ENCODE measurements around the gene ZNF689.

The ZNF689 gene

DNA sequence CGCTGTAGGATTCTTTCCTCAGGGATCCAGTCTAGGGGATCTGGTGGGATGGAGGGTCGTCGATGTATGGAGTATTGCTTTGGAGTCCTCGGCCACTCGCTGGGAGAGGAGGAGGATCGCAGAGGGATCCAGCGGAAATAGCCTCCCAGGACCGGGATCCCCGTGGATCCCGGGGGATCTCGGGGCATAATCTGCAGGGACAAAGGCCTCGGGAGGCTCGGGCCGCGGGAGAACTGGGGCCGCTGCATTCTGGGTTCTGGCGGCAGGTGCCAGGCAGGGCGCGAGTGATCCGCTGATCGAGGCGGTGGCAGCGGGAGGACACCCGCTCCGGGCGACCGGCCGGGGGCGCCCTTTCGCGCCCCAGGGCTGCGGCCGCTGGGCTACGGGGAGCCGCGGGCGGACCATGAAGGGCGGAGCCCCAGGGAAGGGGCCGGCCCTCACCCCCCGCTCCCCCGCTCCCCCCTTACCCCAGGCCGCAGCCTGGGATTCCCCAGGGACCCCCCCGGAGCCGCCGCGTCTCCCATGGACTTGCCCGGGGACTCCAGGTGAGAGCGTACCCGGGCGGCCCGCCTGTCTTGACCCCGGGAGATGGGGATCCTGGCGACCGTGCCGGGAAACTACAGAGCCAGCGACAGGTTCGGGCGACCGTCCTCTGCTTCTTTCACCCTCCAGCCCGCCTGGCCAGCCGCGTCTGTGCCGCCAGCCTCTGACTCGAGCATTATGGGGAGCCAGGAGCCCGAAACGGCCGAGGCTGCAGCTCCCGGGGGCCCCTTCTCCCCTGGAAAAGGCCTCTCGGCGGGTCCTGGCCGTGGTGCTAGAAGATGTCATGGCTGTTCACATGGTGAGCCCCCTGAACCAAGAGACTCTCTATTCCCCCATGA lies 41.2 kb upstream of the ZNF689 start (continued):
- TF ChIP-seq ZNF501 (tag by site-specific recombination; IDR thresholded peaks at IDR 0.05), result 0 out of 2 replicates have a peak, but pooled peaks have one; percentile 10
- TF ChIP-seq ZNF600 (tag by site-specific recombination; IDR thresholded peaks at IDR 0.05), result no peak; the same call in 1 of the 2 replicates
- no peak for TF ChIP-seq ZNF654 (tag by site-specific recombination; IDR thresholded peaks at IDR 0.05; ENCODE audit: low read depth)
- no peak for TF ChIP-seq ZNF426 (tag by site-specific recombination; IDR thresholded peaks at IDR 0.05)
- TF ChIP-seq ZNF549 (tag by site-specific recombination; IDR thresholded peaks at IDR 0.05), result no peak
- TF ChIP-seq ZNF621 (tag by site-specific recombination; IDR thresholded peaks at IDR 0.05), result no peak
- TF ChIP-seq ZNF112 (tag by site-specific recombination; IDR thresholded peaks at IDR 0.05), result no peak
- TF ChIP-seq ZNF792 (tag by site-specific recombination; IDR thresholded peaks at IDR 0.05), result no peak
- TF ChIP-seq OVOL3 (tag by site-specific recombination; IDR thresholded peaks at IDR 0.05), result no peak
- TF ChIP-seq, protein P1, sequence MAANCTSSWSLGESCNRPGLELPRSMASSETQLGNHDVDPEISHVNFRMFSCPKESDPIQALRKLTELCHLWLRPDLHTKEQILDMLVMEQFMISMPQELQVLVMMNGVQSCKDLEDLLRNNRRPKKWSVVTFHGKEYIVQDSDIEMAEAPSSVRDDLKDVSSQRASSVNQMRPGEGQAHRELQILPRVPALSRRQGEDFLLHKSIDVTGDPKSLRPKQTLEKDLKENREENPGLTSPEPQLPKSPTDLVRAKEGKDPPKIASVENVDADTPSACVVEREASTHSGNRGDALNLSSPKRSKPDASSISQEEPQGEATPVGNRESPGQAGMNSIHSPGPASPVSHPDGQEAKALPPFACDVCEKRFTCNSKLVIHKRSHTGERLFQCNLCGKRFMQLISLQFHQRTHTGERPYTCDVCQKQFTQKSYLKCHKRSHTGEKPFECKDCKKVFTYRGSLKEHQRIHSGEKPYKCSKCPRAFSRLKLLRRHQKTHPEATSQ (tag by site-specific recombination; IDR thresholded peaks at IDR 0.05), result no peak
- TF ChIP-seq ZNF335 (tag by site-specific recombination; conservative IDR thresholded peaks at IDR 0.05), result peak; percentile 56; the same call in 1 of the 2 replicates
- TF ChIP-seq MZF1 (tag by site-specific recombination; IDR thresholded peaks at IDR 0.05; ENCODE audit: borderline replicate concordance), result no peak; the same call in 1 of the 2 replicates
- TF ChIP-seq ZNF785 (tag by site-specific recombination; IDR thresholded peaks at IDR 0.05), result peak; percentile 43; the same call in 1 of the 2 replicates
- TF ChIP-seq TCF7L2 (IDR thresholded peaks at IDR 0.05; ENCODE audit: borderline replicate concordance, low read depth, low read length), result no peak
- no peak for TF ChIP-seq ZNF626 (tag by site-specific recombination; IDR thresholded peaks at IDR 0.05)
- TF ChIP-seq ZFP69B (tag by site-specific recombination; IDR thresholded peaks at IDR 0.05), result no peak
- TF ChIP-seq BCL11A (tag by site-specific recombination; IDR thresholded peaks at IDR 0.05; ENCODE audit: low read depth), result no peak
- TF ChIP-seq REPIN1 (tag by site-specific recombination; IDR thresholded peaks at IDR 0.05; ENCODE audit: low read depth), result no peak
- TF ChIP-seq ZSCAN23 (tag by site-specific recombination; IDR thresholded peaks at IDR 0.05), result no peak
- no peak for TF ChIP-seq RBAK (tag by site-specific recombination; IDR thresholded peaks at IDR 0.05)
- 0 out of 2 replicates have a peak, but pooled peaks have one; percentile 39 for TF ChIP-seq ZBTB48 (tag by site-specific recombination; IDR thresholded peaks at IDR 0.05)
- TF ChIP-seq, protein P2, sequence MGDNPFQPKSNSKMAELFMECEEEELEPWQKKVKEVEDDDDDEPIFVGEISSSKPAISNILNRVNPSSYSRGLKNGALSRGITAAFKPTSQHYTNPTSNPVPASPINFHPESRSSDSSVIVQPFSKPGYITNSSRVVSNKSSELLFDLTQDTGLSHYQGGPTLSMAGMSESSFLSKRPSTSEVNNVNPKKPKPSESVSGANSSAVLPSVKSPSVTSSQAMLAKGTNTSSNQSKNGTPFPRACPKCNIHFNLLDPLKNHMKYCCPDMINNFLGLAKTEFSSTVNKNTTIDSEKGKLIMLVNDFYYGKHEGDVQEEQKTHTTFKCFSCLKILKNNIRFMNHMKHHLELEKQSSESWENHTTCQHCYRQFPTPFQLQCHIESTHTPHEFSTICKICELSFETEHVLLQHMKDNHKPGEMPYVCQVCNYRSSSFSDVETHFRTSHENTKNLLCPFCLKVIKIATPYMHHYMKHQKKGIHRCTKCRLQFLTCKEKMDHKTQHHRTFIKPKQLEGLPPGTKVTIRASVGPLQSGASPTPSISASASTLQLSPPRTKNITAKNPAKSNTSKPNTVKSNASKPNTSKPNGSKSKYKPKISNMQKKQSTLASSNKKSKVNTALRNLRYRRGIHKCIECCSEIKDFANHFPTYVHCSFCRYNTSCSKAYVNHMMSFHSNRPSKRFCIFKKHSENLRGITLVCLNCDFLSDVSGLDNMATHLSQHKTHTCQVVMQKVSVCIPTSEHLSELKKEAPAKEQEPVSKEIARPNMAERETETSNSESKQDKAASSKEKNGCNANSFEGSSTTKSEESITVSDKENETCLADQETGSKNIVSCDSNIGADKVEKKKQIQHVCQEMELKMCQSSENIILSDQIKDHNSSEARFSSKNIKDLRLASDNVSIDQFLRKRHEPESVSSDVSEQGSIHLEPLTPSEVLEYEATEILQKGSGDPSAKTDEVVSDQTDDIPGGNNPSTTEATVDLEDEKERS (tag by site-specific recombination; IDR thresholded peaks at IDR 0.05), result no peak
- TF ChIP-seq, protein P3, sequence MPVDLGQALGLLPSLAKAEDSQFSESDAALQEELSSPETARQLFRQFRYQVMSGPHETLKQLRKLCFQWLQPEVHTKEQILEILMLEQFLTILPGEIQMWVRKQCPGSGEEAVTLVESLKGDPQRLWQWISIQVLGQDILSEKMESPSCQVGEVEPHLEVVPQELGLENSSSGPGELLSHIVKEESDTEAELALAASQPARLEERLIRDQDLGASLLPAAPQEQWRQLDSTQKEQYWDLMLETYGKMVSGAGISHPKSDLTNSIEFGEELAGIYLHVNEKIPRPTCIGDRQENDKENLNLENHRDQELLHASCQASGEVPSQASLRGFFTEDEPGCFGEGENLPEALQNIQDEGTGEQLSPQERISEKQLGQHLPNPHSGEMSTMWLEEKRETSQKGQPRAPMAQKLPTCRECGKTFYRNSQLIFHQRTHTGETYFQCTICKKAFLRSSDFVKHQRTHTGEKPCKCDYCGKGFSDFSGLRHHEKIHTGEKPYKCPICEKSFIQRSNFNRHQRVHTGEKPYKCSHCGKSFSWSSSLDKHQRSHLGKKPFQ (tag by site-specific recombination; IDR thresholded peaks at IDR 0.05), result no peak
- no peak for TF ChIP-seq ZNF174 (tag by site-specific recombination; IDR thresholded peaks at IDR 0.05)
- no peak for TF ChIP-seq ZNF555 (tag by site-specific recombination; conservative IDR thresholded peaks at IDR 0.05)
- peak; percentile 94 for TF ChIP-seq ZBTB20 (tag by site-specific recombination; IDR thresholded peaks at IDR 0.05)
- TF ChIP-seq, protein P4, sequence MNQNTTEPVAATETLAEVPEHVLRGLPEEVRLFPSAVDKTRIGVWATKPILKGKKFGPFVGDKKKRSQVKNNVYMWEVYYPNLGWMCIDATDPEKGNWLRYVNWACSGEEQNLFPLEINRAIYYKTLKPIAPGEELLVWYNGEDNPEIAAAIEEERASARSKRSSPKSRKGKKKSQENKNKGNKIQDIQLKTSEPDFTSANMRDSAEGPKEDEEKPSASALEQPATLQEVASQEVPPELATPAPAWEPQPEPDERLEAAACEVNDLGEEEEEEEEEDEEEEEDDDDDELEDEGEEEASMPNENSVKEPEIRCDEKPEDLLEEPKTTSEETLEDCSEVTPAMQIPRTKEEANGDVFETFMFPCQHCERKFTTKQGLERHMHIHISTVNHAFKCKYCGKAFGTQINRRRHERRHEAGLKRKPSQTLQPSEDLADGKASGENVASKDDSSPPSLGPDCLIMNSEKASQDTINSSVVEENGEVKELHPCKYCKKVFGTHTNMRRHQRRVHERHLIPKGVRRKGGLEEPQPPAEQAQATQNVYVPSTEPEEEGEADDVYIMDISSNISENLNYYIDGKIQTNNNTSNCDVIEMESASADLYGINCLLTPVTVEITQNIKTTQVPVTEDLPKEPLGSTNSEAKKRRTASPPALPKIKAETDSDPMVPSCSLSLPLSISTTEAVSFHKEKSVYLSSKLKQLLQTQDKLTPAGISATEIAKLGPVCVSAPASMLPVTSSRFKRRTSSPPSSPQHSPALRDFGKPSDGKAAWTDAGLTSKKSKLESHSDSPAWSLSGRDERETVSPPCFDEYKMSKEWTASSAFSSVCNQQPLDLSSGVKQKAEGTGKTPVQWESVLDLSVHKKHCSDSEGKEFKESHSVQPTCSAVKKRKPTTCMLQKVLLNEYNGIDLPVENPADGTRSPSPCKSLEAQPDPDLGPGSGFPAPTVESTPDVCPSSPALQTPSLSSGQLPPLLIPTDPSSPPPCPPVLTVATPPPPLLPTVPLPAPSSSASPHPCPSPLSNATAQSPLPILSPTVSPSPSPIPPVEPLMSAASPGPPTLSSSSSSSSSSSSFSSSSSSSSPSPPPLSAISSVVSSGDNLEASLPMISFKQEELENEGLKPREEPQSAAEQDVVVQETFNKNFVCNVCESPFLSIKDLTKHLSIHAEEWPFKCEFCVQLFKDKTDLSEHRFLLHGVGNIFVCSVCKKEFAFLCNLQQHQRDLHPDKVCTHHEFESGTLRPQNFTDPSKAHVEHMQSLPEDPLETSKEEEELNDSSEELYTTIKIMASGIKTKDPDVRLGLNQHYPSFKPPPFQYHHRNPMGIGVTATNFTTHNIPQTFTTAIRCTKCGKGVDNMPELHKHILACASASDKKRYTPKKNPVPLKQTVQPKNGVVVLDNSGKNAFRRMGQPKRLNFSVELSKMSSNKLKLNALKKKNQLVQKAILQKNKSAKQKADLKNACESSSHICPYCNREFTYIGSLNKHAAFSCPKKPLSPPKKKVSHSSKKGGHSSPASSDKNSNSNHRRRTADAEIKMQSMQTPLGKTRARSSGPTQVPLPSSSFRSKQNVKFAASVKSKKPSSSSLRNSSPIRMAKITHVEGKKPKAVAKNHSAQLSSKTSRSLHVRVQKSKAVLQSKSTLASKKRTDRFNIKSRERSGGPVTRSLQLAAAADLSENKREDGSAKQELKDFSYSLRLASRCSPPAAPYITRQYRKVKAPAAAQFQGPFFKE (tag by site-specific recombination; IDR thresholded peaks at IDR 0.05; ENCODE audit: borderline replicate concordance), result no peak
- TF ChIP-seq HOXD13 (CRISPR knock-in tag; IDR thresholded peaks at IDR 0.05; ENCODE audit: borderline replicate concordance), result no peak

All from HEK293 (cell line).